GM21423 (cell line): ENCODE data around the gene SRL.
"Not testable (repeated sequence)": the region's sequence is repeated elsewhere in the genome, so short reads cannot be mapped to it uniquely, and the experiment has no call there.

Source experiments
- ATAC-seq: cut with Tn5 transposase; IDR thresholded peaks from one replicate; pipeline ENCODE4 v1.9.1; 2021; ENCODE audit warnings: mild to moderate bottlenecking, moderate library complexity; ENCODE audit not compliant: unreplicated experiment

Gene SRL

DNA sequence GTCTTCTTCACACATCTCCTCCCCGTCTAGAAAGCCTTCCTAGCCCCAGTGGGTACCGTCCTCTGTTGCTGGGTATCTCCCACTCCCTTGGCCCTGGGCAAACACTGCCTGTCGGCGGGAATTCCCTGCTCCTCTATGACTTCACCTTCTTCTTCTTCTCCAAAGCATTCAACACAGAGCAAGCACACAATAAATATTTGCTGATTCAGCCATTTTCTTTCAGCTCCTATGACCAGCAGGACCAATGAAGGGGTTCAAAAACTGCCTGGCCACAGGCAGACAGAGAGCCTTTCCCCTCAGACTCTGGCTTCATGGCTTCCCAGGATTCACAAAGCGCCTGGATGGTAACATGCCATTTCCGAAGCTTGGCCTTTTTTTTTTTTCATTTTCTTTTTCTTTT, 72.5 kb downstream of the SRL start:
- ATAC-seq, result no peak

DNA sequence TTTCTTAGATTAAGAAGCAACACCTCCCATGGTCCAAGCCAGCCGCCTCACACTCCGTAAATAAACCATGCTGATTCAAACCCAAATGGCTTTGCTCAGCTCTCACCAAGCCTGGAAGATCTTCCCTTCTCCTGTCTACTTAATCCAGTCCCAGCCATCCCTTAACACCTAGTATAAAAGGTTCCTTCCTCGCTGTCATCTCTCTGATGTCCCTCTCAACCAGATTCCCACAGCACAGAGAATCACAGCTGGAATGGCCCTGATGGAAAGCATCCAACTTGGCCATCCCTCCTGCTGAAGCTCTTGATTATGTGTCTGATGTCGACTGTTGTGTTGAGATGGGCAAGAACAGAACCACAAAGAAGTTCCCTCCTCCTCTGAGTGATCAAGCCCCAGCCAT, 75.1 kb downstream of the SRL start:
- no peak for ATAC-seq

DNA sequence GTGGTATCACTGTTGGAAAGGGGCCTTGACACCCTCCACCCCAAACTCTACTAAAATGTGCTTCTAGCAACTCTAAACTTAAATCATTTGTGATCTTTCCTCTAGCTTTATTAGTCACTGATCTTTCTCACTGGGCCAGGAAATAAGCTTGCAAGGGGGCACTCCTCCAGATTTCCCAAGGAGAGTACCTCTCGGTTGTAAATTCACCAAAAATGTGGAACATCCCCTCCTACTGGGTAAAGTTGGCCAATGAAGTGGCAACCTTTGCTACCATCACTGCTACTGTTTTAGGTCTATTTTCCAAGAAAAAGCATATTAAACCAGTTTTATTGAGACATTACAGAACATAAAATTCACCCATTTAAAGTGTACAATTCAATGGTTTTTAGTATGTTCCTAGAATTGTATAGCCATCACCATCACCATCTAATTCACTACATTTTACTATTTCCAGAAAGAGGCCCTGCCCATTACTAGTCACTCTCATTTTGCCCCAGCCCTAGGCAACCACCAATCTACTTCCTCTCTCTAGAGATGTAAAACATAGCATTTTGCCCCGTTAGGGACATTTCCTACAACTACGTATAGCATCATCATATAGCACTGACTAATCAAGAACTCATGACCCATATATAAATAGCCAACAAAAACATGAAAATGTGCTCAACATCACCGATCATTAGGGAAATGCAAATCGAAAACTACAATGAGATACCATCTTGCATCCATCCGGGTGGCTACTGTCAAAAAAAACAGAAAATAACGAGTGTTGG, 81.0 kb downstream of the SRL start:
- no peak for ATAC-seq

DNA sequence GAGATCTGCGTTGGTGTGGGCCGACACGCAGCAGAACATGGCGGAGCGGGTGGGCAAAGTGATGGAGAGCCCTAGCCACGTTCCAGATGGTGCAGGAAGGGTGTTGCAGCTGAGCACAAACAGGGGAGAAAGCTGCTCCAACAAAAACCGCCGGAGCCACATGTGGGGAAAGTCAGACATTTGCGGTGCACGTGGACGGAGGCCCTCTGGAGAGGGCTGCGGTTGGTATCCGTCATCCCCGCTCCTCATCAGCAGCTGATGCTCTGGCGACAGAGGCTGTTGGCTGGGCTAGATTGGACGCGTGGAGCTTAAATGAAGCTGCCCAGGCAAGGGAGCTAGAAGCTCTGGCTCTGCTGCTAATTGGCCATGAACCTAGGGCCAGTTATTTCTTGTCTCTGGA, 82.2 kb downstream of the SRL start:
- ATAC-seq, result no peak

DNA sequence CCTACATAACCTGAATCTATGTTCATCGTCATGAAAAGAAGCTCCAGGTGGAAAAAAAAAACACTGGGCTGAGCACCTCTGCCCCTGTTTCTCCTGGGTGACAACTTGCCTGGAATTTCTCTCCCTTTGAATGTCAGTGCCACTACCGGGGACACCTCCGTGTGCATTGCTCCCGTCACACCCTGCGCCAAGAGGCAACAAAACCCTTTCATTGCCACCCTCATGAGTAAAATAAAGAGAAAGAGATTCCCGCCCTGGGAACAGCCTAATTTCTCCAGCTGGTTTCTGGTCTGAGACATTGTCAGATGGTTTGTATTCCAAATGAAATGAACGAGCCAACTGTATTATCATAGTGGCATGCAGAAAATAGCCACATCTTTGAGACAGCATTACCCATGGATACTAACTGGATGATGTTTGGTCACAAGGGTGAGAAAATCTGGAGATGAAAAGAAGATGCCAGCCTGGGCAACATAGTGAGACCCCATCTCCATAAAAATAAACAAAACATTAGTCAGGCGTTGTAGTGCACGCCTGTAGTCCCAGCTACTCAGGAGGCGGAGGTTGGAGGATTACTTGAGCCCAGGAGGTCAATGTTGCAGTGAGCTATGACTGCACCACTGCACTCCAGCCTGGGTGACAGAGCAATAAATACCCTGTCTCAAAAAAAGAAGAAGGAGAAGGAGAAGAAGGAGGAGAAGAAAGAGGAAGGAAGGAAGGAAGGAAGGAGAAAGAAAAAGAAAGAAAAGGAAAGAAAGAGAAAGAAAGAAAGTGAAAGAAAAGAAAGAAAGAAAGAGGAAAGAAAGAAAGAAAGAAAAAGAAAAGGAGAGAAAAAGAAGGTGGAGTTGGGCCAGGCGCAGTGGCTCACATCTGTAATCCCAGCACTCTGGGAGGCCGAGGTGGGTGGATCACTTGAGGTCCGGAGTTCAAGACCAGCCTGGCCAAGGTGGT, 83.5 kb downstream of the SRL start:
- ATAC-seq, result no peak

DNA sequence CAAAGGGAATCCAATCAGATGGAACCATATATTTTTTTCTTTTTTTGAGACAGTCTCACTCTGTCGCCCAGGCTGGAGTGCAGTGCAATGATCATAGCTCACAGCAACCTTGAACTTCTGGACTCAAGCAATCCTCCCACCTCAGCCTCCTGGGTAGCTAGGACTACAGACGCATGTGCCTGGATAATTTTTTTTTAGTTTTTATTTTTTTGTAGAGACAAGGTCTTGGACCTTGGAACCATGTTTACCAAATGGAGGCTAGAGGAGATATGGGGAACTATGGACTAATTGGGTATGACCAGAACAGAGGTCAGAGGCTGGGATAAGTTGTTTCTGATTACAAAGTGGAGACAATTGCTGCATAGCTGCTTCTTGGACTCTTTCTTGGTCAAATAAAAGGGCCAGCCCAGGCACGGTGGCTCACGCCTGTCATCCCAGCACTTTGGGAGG, 84.5 kb downstream of the SRL start:
- ATAC-seq, result no peak

DNA sequence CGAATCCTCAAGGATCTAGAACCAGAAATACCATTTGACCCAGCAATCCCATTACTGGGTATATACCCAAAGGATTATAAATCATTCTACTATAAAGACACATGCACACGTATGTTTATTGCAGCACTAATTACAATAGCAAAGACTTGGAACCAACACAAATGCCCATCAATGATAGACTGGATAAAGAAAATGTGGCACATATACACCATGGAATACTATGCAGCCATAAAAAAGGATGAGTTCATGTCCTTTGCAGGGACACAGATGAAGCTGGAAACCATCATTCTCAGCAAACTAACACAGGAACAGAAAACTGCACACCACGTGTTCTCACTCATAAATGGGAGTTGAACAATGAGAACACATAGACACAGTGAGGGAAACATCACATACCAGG, 85.4 kb downstream of the SRL start:
- ATAC-seq, result not testable (repeated sequence)

DNA sequence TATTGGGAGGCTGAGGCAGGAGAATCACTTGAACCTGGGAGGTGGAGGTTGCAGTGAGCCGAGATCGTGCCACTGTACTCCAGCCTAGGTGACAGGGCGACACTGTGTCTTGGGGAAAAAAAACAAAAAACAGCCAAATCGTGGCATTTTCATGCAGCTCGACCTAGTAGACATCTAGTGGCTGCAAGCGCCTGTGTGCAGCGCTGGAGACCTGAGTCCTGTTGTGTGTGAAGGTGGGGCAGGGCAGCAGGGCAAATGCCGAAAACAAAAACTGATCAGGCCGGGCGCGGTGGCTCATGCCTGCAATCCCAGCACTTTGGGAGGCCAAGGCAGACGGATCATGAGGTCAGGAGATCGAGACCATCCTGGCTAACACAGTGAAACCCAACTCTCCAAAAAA, 88.5 kb downstream of the SRL start:
- ATAC-seq, result not testable (repeated sequence)

DNA sequence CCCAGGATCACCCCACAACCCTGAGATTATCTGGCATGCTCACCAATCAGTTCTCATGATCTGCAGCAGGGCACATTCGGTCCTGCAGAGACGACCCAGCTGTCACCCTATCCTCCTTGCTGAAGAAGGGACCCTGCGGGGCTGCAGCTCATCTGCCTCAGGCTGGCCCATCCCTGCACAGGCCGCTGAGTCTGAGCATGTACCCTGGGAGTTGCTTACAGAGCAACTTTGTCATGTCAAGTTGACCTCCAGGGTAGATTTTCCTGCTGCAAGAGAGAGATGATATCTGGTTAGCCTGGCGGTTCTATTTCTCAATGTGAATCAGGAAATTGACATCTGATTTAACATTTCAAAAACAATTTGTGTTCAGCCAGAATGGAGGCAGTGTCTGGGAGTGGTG, 89.6 kb downstream of the SRL start:
- no peak for ATAC-seq

DNA sequence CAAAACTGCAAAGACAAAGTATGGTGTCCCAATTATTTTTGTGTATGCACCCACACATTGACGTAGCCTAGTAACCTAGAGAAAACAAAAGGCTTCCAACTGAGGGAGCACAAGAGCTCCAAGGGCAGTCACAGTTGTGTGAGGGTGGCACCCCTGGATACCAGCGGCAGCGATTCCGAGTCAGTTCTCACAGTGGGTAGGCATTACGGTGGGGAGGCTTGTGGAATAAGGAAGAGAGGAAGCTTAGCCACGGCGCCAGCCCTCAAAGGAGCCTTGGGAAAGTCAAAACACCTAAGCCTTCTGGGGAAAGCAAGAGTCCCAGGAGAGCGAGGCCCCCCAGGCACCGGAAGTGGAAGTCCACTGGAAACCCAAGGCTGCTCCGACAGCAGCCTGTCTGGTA, 94.6 kb downstream of the SRL start:
- ATAC-seq, result no peak

DNA sequence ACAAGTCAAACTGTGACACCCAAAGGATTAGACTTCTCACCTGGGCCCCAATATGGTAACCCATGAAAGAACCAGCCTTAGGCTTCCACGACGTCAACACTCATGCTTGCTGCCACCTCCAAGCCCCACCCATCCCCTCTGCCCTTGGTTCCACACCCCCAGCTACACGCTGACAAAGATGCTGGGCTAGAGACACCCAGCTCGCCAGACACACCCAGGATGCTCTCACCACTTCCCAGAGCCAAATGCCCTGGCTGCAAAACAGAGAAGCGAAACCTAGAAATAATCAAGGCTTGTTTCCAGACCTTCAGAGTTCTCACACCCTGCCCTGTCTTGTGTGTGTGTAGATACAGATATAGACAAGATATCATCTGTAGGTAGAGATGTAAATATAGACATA, 99.6 kb downstream of the SRL start:
- ATAC-seq, result no peak

DNA sequence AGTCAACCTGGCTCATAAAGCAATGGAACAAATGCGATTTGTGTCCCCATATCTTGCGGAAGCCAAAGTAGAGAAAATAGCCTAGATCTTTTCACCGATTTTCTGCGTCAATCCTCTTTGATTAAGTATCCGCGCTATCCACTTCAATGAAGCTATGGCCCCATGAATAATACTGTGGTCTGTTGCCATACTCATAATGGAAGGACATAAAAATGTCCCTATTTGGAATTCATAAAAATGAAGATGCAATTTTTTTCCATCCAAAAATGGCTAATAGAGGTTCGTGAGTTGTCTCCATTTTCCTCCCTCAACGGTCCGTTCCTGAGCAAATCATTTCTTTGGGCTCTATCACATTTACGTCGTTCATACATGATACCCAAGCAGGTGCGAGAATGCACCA, 100.3 kb downstream of the SRL start:
- no peak for ATAC-seq

DNA sequence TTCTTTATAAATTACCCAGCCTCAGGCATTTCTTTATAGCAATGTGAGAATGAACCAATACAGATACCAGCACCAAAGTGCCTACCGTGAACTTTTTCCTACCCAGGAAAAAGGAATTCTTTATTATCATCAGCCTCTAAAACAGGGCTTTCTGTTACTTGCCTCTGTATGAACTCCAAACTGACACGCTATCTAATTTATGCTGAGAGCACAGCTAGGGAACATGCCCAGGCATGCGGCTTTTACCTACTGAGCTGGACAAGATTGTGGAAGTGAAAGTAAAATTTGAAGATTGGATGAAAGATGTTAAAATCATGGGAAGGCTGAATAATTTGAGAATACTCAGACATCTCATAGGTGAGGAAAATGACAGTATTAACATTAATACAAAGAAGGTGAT, 101.2 kb downstream of the SRL start:
- no peak for ATAC-seq

DNA sequence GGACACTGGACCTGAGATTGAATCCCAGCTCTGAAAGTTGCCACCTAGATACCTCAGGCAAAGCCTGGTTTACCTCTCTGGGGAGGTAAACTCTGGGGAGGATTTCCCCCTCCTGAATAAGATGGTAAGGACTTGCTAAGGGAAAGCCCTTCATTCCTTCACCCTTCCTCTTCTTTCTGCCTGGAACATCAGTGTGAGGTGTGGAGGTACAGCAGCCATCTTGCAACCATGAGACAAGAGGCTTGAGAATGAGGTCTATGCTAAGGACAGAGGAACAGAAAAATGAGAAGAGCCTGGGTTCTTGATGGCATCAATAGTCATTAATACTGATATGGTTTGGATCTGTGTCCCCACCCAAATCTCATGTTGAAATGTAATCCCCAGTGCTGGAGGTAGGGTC, 101.9 kb downstream of the SRL start:
- no peak for ATAC-seq
